K562 (cell line): Measurements from ENCODE around the gene MPZL1. TPM values are rescaled to one million over a fixed set of nuclear protein-coding genes. Genes with fewer than 3 reads are reported as not detected.
A peak's percentile ranks its signal among the peaks of the same experiment; 100 is the strongest.

Source experiments
- ARID1B ChIP-seq: fragments of 450-650 bp; IDR thresholded peaks from 2 replicates; pipeline ENCODE4 v1.6.1; 2016; ENCODE audit warnings: antibody characterized with exemption, mild to moderate bottlenecking, inconsistent platforms
- BCL6 ChIP-seq: fragments of 250-450 bp; sonication (Bioruptor Pico); IDR thresholded peaks from 2 replicates; pipeline ENCODE4 v1.4.0; 2020
- BRD4 ChIP-seq: fragments of 200-600 bp; sonication (generic); IDR thresholded peaks from 2 replicates; pipeline ENCODE4 v1.6.1; 2017; ENCODE audit warnings: inconsistent platforms
- CREB5 ChIP-seq: fragments of 250-450 bp; sonication (Bioruptor Pico); IDR thresholded peaks from 2 replicates; pipeline ENCODE4 v1.5.0; 2020; ENCODE audit warnings: mild to moderate bottlenecking
- ELF1 ChIP-seq: fragments of 200-800 bp; sonication (Bioruptor generic); IDR thresholded peaks from 2 replicates; pipeline ENCODE4 v1.6.1; 2016; ENCODE audit warnings: missing genetic modification characterization, missing compliant biosample characterization
- FOSL1 ChIP-seq: fragments of 200-800 bp; sonication (Bioruptor generic); conservative IDR thresholded peaks from 2 replicates; pipeline ENCODE4 v1.6.1; 2016; ENCODE audit warnings: missing genetic modification characterization, missing compliant biosample characterization
- HDAC2 ChIP-seq: fragments of 450-650 bp; IDR thresholded peaks from 2 replicates; pipeline ENCODE4 v1.6.1; 2016; ENCODE audit warnings: mild to moderate bottlenecking
- HDAC8 ChIP-seq: fragments of 450-650 bp; IDR thresholded peaks from 2 replicates; pipeline ENCODE4 v1.6.1; 2016; ENCODE audit warnings: mild to moderate bottlenecking, missing genetic modification characterization, moderate library complexity, missing compliant biosample characterization
- MYC ChIP-seq, 2 experiments: fragments of 250-450 bp in 1 of 2; sonication (Bioruptor Pico) in 1 of 2; IDR thresholded peaks; 2 replicates each; pipeline versions ENCODE4 v1.5.1 to v1.6.1; 2012 to 2021; ENCODE audit warnings: low read depth in 2 of 2, borderline replicate concordance in 1 of 2, improper control_type of control experiment in 1 of 2, low read length in 1 of 2, mild to moderate bottlenecking in 1 of 2, moderate library complexity in 1 of 2
- RBM25 ChIP-seq: fragments of 200-400 bp; formaldehyde crosslinking; IDR thresholded peaks from 2 replicates; pipeline ENCODE4 v1.6.1; 2018; ENCODE audit warnings: low read length, low read depth, moderate library complexity; ENCODE audit not compliant: severe bottlenecking
- SFPQ ChIP-seq: fragments of 200-400 bp; formaldehyde crosslinking; IDR thresholded peaks from 2 replicates; pipeline ENCODE4 v1.6.1; 2017; ENCODE audit warnings: mild to moderate bottlenecking, low read depth, low read length, moderate library complexity
- TCF7 ChIP-seq: sonication (generic); IDR thresholded peaks from 2 replicates; pipeline ENCODE4 v1.6.1; 2016; ENCODE audit warnings: antibody characterized with exemption, borderline replicate concordance
- THRA ChIP-seq: fragments of 450-650 bp; IDR thresholded peaks from 2 replicates; pipeline ENCODE4 v1.6.1; 2017; ENCODE audit warnings: mild to moderate bottlenecking, moderate library complexity
- ZEB2 ChIP-seq: fragments of 450-650 bp; IDR thresholded peaks from 2 replicates; pipeline ENCODE4 v1.6.1; 2016
- ZHX1 ChIP-seq: fragments of 150-350 bp; conservative IDR thresholded peaks from 2 replicates; pipeline ENCODE4 v1.6.1; 2014; ENCODE audit warnings: low read length
- ZNF143 ChIP-seq: sonication (generic); formaldehyde crosslinking; IDR thresholded peaks from 2 replicates; pipeline ENCODE4 v1.9.0; 2022; ENCODE audit warnings: mild to moderate bottlenecking, missing genetic modification reagents
- ZNF263 ChIP-seq: sonication (generic); formaldehyde crosslinking; IDR thresholded peaks from 2 replicates; pipeline ENCODE4 v1.8.0; 2022; ENCODE audit warnings: mild to moderate bottlenecking, missing genetic modification reagents, borderline replicate concordance
- ZNF324 ChIP-seq: fragments of 250-450 bp; sonication (Bioruptor Pico); IDR thresholded peaks from 2 replicates; pipeline ENCODE4 v1.4.0; 2020; ENCODE audit warnings: mild to moderate bottlenecking
- ZNF445 ChIP-seq: fragments of 250-450 bp; sonication (Bioruptor Pico); IDR thresholded peaks from 2 replicates; pipeline ENCODE4 v1.4.0; 2020; ENCODE audit warnings: low read depth, mild to moderate bottlenecking, moderate library complexity
- ZNF668 ChIP-seq: fragments of 250-450 bp; sonication (Bioruptor Pico); IDR thresholded peaks from 2 replicates; pipeline ENCODE4 v1.8.0; 2022; ENCODE audit warnings: mild to moderate bottlenecking, inconsistent platforms
- ZNF695 ChIP-seq: fragments of 450-650 bp; formaldehyde crosslinking; IDR thresholded peaks from 2 replicates; pipeline ENCODE4 v1.4.0; 2020; ENCODE audit warnings: mild to moderate bottlenecking, moderate library complexity
- ZNF75A ChIP-seq: fragments of 450-650 bp; formaldehyde crosslinking; IDR thresholded peaks from 2 replicates; pipeline ENCODE4 v1.4.0; 2020; ENCODE audit warnings: mild to moderate bottlenecking
- polyA plus RNA-seq, 8 experiments: library from polyadenylated mRNA; depleted of rRNA in 4 of 8; stranded (reverse) in 5 of 8; unstranded in 3 of 8; fragments of >200 nt; fragmentation: Nextera tagmentation in 2 of 8; fragmentation: Illumina TruSeq in 1 of 8; extraction: Ambion mirVana in 2 of 8; extraction: Trizol in 1 of 8; gene quantifications; 2 replicates each; pipeline versions ENCODE4 v1.2.1 to v1.2.3, GENCODE V29; 2011 to 2014; ENCODE audit warnings: inconsistent platforms in 1 of 8, missing spikeins in 1 of 8
- total RNA-seq, 7 experiments: library from RNA; depleted of rRNA in 6 of 7; stranded (reverse); fragments of >200 nt in 6 of 7; fragmentation: Illumina TruSeq in 2 of 7; extraction: Trizol in 2 of 7; gene quantifications; 2 replicates each; pipeline versions ENCODE4 v1.2.1 to v1.2.3, GENCODE V29; 2011 to 2021; ENCODE audit warnings: low replicate concordance in 1 of 7

MPZL1 gene
- total and polyA plus RNA-seq, 9 of the 15 experiments (the other 6 are each of a cell fraction or from before 2014, with no cell fraction given): 14.5 to 153 (median 66.5) TPM

DNA sequence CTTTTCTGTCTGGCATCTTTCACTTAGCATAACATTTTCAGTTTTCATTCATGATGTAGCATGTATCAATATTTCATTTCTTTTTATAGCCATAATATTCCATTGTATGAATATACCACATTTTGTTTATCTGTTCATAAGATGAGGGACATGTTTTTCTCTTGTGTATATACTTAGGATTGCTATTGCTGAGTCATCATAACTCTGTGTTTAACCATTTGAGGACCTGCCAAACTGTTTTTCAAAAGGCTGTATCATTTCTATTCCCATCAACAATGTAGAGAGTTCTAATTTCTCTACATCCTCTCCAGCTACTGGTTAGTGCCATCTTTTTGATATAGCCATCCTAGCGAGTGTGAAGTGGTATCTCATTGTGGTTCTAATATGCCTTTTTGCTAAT is 26.2 kb downstream of the MPZL1 start (continued):
- no peak for TF ChIP-seq SFPQ
- TF ChIP-seq ELF1 (tag): no peak
- TF ChIP-seq ZHX1: no peak
- TF ChIP-seq HDAC2: 0 out of 2 replicates have a peak, but pooled peaks have one; percentile 44
- TF ChIP-seq ZNF143 (CRISPR knock-in tag): no peak
- no peak for TF ChIP-seq CREB5
- no peak for TF ChIP-seq ZEB2
- no peak for TF ChIP-seq BRD4
- TF ChIP-seq RBM25: no peak
- TF ChIP-seq ZNF445: no peak
- no peak for TF ChIP-seq ZNF324 (CRISPR knock-in tag)
- no peak for TF ChIP-seq MYC (IDR thresholded peaks at IDR 0.05; ENCODE audit: low read depth, low read length)
- no peak for TF ChIP-seq MYC (CRISPR knock-in tag; IDR thresholded peaks at IDR 0.05; ENCODE audit: borderline replicate concordance, low read depth)
- no peak for TF ChIP-seq THRA
- TF ChIP-seq ZNF695: no peak
- TF ChIP-seq BCL6 (CRISPR knock-in tag): no peak
- no peak for TF ChIP-seq ZNF263 (CRISPR knock-in tag)
- TF ChIP-seq ARID1B: peak; percentile 67
- no peak for TF ChIP-seq ZNF668
- peak; percentile 55 for TF ChIP-seq FOSL1 (tag)
- no peak for TF ChIP-seq ZNF75A
- no peak for TF ChIP-seq HDAC8
- no peak for TF ChIP-seq TCF7
